Measurements from ENCODE around the gene LRRFIP1.
"Not testable (repeated sequence)": the region's sequence is repeated elsewhere in the genome, so short reads cannot be mapped to it uniquely, and the experiment has no call there.

LRRFIP1 gene

DNA sequence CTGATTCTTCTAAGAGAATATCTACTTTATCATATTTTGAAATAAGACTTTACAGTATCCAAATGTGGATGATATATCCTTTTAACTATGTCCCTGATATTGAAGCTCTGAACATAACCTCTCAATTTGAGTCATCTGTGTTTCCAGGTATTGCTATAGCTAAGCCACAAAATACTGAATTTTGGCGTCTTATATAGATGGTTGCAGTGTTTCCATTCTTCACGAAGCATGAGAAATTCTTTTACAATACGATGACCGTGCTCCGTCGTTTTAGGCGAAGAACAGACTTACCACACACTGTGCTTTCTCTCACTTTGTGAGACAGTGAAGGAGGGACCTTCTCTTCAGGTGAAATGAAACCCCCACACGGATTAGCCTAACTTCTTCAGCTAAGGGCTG, 45.3 kb downstream of the LRRFIP1 start:
- peaks cover 52% of the 10 kb centered on the region for H3K4me1 ChIP-seq (ENCODE audit: insufficient read depth, low read length)
- no peak overlapping the region for H3K9ac ChIP-seq (ENCODE audit: low read length)
- H3K27ac ChIP-seq (ENCODE audit: low read depth, low read length), result no peak overlapping the region
- H3K27me3 ChIP-seq (ENCODE audit: control insufficient read depth in 1 of 2, insufficient read depth in 2 of 2, low read length in 2 of 2), result no peaks in the 10 kb centered on the region
- no peaks in the 10 kb centered on the region for H3K36me3 ChIP-seq (ENCODE audit: insufficient read depth, low read length)
- no peaks in the 10 kb centered on the region for H3K9me3 ChIP-seq (ENCODE audit: low read length)
- H3K4me3 ChIP-seq (ENCODE audit: low read depth in 1 of 2, low read length in 2 of 2), result no peak overlapping the region

DNA sequence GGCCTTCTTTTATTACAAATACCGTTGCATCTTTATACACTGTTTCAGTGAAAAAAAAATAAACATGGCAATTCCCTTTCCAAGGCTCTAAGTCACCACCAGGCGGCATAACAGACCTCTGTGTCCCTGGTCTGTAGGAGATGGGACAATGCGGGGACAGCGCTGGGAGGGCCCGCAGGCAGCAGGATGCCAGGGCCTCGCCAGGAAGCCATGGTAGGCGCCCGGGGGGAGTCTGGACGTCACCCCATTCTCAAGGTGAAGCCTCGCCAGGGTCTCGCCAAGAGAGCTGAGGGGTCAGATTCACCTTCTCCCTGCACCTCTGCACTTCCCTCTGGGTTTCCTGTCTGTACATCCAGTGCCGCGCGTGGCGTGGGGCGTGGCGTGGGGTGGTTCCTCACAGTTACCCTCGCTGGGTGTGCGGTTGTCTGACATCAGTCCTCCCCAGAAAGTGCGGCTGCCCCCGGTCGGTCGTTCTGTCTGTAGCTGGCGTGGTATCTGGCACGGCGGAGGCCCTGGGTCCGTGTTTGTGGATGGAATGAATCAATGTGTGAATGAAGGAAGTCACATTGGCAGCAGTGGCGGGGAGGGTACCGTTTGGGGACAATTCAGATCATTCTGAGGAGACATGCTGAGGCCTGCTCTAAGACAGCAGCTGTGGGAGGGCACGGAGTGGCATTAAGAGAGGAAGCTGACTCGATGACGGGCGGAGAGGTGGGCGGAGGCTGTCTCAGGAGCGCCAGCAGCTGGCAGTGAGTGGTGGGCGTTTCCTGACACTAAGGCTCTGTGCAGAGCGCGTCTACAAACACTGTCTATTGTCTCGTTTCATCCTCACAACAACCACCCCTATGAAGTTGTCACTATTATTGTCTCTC, 46.0 kb downstream of the LRRFIP1 start:
- H3K9me3 ChIP-seq (ENCODE audit: low read length), result no peaks in the 10 kb centered on the region
- no peak overlapping the region for H3K9ac ChIP-seq (ENCODE audit: low read length)
- H3K27me3 ChIP-seq (ENCODE audit: control insufficient read depth in 1 of 2, insufficient read depth in 2 of 2, low read length in 2 of 2), result no peaks in the 10 kb centered on the region
- no peak overlapping the region for H3K27ac ChIP-seq (ENCODE audit: low read depth, low read length)
- H3K4me1 ChIP-seq (ENCODE audit: insufficient read depth, low read length), result peaks cover 57% of the 10 kb centered on the region
- no peak overlapping the region for H3K4me3 ChIP-seq (ENCODE audit: low read depth in 1 of 2, low read length in 2 of 2)
- no peaks in the 10 kb centered on the region for H3K36me3 ChIP-seq (ENCODE audit: insufficient read depth, low read length)

- peaks cover 57% of the 10 kb centered on the region for H3K4me1 ChIP-seq (ENCODE audit: insufficient read depth, low read length)
- no peaks in the 10 kb centered on the region for H3K27me3 ChIP-seq (ENCODE audit: control insufficient read depth in 1 of 2, insufficient read depth in 2 of 2, low read length in 2 of 2)
- H3K27ac ChIP-seq (ENCODE audit: low read depth, low read length), result peak overlapping the region; percentile 68
- no peaks in the 10 kb centered on the region for H3K36me3 ChIP-seq (ENCODE audit: insufficient read depth, low read length)
- H3K4me3 ChIP-seq (ENCODE audit: low read depth in 1 of 2, low read length in 2 of 2), result peak overlapping the region; percentile 10 to 57
- H3K9me3 ChIP-seq (ENCODE audit: low read length), result no peaks in the 10 kb centered on the region
- H3K9ac ChIP-seq (ENCODE audit: low read length), result peak overlapping the region; percentile 34
Observed at GRCh38 chr2:237674731-237675276, 47.4 kb downstream of the LRRFIP1 start.

- no peaks in the 10 kb centered on the region for H3K9me3 ChIP-seq (ENCODE audit: low read length)
- H3K27me3 ChIP-seq (ENCODE audit: control insufficient read depth in 1 of 2, insufficient read depth in 2 of 2, low read length in 2 of 2), result no peaks in the 10 kb centered on the region
- H3K9ac ChIP-seq (ENCODE audit: low read length), result peak overlapping the region; percentile 34
- H3K27ac ChIP-seq (ENCODE audit: low read depth, low read length), result peak overlapping the region; percentile 68
- H3K4me3 ChIP-seq (ENCODE audit: low read depth in 1 of 2, low read length in 2 of 2), result peak overlapping the region in 1 of 2 donors; percentile 57
- peaks cover 53% of the 10 kb centered on the region for H3K4me1 ChIP-seq (ENCODE audit: insufficient read depth, low read length)
- H3K36me3 ChIP-seq (ENCODE audit: insufficient read depth, low read length), result no peaks in the 10 kb centered on the region
Observed at GRCh38 chr2:237675316-237675715, 47.9 kb downstream of the LRRFIP1 start.

DNA sequence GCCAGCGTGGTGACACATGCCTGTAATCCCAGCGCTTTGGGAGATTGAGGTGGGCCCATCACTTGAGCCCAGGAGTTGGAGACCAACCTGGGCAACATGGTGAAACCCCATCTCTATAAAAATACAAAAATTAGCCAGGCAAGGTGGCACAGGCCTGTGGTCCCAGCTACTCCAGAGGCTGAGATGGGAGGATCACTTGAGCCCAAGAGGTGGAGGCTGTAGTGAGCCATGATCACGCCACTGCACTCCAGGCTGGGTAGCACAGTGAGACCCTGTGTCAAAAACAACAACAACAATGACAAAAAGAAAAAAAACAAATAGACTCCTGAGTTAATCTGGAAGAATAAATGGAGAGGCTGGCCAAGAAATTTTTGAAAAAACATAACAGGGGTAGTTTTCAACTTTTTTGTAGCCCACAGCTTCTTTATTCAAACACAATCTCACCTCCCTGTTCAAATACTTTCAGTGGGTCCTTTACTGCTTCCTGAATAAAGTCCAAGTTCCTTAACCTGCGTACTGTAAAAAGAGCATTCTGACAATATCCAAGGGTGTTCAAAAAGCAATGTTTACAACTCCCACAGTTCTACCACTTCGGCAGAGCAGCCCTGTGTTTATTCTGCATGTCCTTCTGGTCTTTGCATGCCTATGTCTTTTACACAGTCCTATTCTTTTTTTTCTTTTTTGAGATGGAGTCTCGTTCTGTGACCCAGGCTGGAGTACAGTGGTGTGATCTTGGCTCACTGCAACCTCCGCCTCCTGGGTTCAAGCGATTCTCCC, 53.5 kb downstream of the LRRFIP1 start:
- H3K9ac ChIP-seq (ENCODE audit: low read length), result no peak overlapping the region
- peak overlapping the region; percentile 24 for H3K27ac ChIP-seq (ENCODE audit: low read depth, low read length)
- H3K4me1 ChIP-seq (ENCODE audit: insufficient read depth, low read length), result peaks cover 39% of the 10 kb centered on the region
- H3K9me3 ChIP-seq (ENCODE audit: low read length), result no peaks in the 10 kb centered on the region
- no peaks in the 10 kb centered on the region for H3K36me3 ChIP-seq (ENCODE audit: insufficient read depth, low read length)
- H3K27me3 ChIP-seq (ENCODE audit: control insufficient read depth in 1 of 2, insufficient read depth in 2 of 2, low read length in 2 of 2), result no peaks in the 10 kb centered on the region
- H3K4me3 ChIP-seq (ENCODE audit: low read depth in 1 of 2, low read length in 2 of 2), result no peak overlapping the region

- H3K4me3 ChIP-seq (ENCODE audit: low read depth in 1 of 2, low read length in 2 of 2), result no peak overlapping the region
- no peaks in the 10 kb centered on the region for H3K36me3 ChIP-seq (ENCODE audit: insufficient read depth, low read length)
- no peak overlapping the region for H3K27ac ChIP-seq (ENCODE audit: low read depth, low read length)
- H3K9ac ChIP-seq (ENCODE audit: low read length), result no peak overlapping the region
- no peaks in the 10 kb centered on the region for H3K27me3 ChIP-seq (ENCODE audit: control insufficient read depth in 1 of 2, insufficient read depth in 2 of 2, low read length in 2 of 2)
- no peaks in the 10 kb centered on the region for H3K9me3 ChIP-seq (ENCODE audit: low read length)
- H3K4me1 ChIP-seq (ENCODE audit: insufficient read depth, low read length), result peaks cover 34% of the 10 kb centered on the region
Observed at GRCh38 chr2:237682151-237682550, 54.8 kb downstream of the LRRFIP1 start.

DNA sequence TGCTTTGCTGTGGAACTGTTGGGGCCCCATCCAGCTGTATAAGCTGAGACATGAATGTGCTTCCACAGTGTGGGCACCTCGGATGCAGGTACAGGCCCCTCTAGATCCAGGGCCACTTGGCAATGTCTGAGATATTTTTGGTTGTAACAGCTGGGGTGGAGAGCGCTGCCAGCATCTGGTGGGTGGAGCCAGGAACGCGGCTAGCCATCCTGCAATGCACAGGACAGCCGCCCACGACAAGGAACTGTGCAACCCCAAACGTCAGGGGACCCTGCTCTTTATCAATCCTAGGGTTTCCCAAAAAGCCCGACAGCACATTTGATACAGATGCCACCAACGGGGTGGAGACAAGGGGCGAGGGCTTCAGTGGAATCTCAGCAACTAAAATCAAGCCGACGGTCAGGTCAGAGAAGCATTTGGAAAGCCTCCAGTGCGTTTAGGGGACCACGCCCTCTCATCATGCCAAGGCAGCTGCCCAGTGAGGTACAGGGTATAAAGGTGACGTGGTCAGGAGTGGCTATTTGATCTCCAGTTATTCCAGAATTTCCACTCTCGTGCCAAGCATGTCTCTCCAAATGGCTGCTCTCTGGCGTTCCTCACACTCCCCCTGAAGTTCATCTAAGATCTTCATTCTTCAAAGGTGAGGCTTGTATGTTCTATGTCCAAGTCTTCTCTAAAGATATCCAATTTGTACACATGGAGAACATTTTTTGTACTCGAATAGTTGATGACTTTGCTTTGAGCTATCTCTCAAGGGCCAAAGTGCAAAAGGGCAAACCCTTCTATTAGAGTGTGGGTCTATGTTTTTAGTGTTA, 55.7 kb downstream of the LRRFIP1 start:
- H3K36me3 ChIP-seq (ENCODE audit: insufficient read depth, low read length), result no peaks in the 10 kb centered on the region
- H3K4me1 ChIP-seq (ENCODE audit: insufficient read depth, low read length), result peaks cover 36% of the 10 kb centered on the region
- no peaks in the 10 kb centered on the region for H3K27me3 ChIP-seq (ENCODE audit: control insufficient read depth in 1 of 2, insufficient read depth in 2 of 2, low read length in 2 of 2)
- no peak overlapping the region for H3K27ac ChIP-seq (ENCODE audit: low read depth, low read length)
- H3K9ac ChIP-seq (ENCODE audit: low read length), result no peak overlapping the region
- H3K4me3 ChIP-seq (ENCODE audit: low read depth in 1 of 2, low read length in 2 of 2), result no peak overlapping the region
- H3K9me3 ChIP-seq (ENCODE audit: low read length), result no peaks in the 10 kb centered on the region

- no peak overlapping the region for H3K4me3 ChIP-seq (ENCODE audit: low read depth in 1 of 2, low read length in 2 of 2)
- peaks cover 54% of the 10 kb centered on the region for H3K4me1 ChIP-seq (ENCODE audit: insufficient read depth, low read length)
- H3K9me3 ChIP-seq (ENCODE audit: low read length), result no peaks in the 10 kb centered on the region
- no peaks in the 10 kb centered on the region for H3K27me3 ChIP-seq (ENCODE audit: control insufficient read depth in 1 of 2, insufficient read depth in 2 of 2, low read length in 2 of 2)
- H3K36me3 ChIP-seq (ENCODE audit: insufficient read depth, low read length), result no peaks in the 10 kb centered on the region
- H3K9ac ChIP-seq (ENCODE audit: low read length), result no peak overlapping the region
- no peak overlapping the region for H3K27ac ChIP-seq (ENCODE audit: low read depth, low read length)
Observed at GRCh38 chr2:237685408-237685807, 58.0 kb downstream of the LRRFIP1 start.

DNA sequence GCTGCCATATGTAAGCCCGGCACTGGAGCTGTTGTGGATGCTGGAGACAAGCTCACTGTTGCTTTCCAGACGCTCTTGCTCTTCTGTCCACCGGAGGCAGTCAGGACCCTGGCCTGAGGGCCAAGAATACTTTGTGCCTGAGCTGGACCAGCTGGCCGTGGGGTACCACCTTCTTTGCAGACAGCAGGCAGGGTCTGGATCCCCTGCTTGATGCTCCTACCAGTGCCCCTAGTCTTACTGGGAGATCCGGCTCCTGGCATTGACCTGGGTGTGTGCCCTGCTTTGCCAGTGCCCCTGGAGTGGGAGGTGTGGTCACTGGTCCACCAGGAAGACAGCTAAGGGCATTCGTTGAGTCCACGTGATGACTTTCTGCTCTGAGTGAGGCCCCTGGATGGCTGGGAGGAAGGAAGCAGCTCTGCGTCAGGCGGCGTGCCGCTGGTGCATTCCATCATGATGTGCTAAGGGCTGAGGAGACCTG, 59.3 kb downstream of the LRRFIP1 start:
- Histone ChIP-seq H3K27ac (ENCODE audit: low read depth, low read length) (no peak overlapping the region), H3K9me3 (ENCODE audit: low read length) (no peaks in the 10 kb centered on the region), H3K4me3 (ENCODE audit: low read depth in 1 of 2, low read length in 2 of 2) (no peak overlapping the region), H3K27me3 (ENCODE audit: control insufficient read depth in 1 of 2, insufficient read depth in 2 of 2, low read length in 2 of 2) (no peaks in the 10 kb centered on the region), H3K9ac (ENCODE audit: low read length) (no peak overlapping the region), H3K36me3 (ENCODE audit: insufficient read depth, low read length) (no peaks in the 10 kb centered on the region), H3K4me1 (ENCODE audit: insufficient read depth, low read length) (peaks cover 53% of the 10 kb centered on the region)

DNA sequence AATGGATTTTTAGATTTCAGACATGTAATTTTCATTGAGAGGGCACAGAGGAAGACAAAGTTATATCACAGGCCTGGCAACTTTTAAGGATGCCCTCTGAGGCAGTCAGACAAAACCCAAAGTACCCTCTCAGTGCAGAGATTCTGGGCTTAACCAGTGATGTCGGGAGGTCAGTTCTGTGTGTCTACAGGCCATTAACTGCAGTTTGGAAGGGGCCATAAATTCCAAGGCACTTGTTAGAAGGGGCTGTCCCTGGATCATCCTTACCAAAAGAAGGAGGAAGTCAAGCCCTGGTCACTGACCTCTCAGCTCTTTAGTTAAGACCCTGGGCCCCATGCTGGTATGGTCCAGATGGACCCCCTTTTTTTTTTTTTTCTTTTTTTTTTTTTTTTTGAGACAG, 60.7 kb downstream of the LRRFIP1 start:
- H3K9ac ChIP-seq (ENCODE audit: low read length), result peak overlapping the region; percentile 50
- H3K27me3 ChIP-seq (ENCODE audit: control insufficient read depth in 1 of 2, insufficient read depth in 2 of 2, low read length in 2 of 2), result no peaks in the 10 kb centered on the region
- no peak overlapping the region for H3K4me3 ChIP-seq (ENCODE audit: low read depth in 1 of 2, low read length in 2 of 2)
- H3K4me1 ChIP-seq (ENCODE audit: insufficient read depth, low read length), result peaks cover 41% of the 10 kb centered on the region
- H3K9me3 ChIP-seq (ENCODE audit: low read length), result no peaks in the 10 kb centered on the region
- no peaks in the 10 kb centered on the region for H3K36me3 ChIP-seq (ENCODE audit: insufficient read depth, low read length)
- peak overlapping the region; percentile 61 for H3K27ac ChIP-seq (ENCODE audit: low read depth, low read length)

GRCh38 chr2:237688541-237688940, 61.2 kb downstream of the LRRFIP1 start:
- peaks cover 43% of the 10 kb centered on the region for H3K4me1 ChIP-seq (ENCODE audit: insufficient read depth, low read length)
- not testable (repeated sequence) for H3K9ac ChIP-seq (ENCODE audit: low read length); H3K4me3 ChIP-seq (ENCODE audit: low read depth in 1 of 2, low read length in 2 of 2)

More at GRCh38 chr2:237688541-237688940, 61.2 kb downstream of the LRRFIP1 start:
- H3K27me3 ChIP-seq (ENCODE audit: control insufficient read depth in 1 of 2, insufficient read depth in 2 of 2, low read length in 2 of 2); H3K9me3 ChIP-seq (ENCODE audit: low read length); H3K36me3 ChIP-seq (ENCODE audit: insufficient read depth, low read length): not testable (repeated sequence)
- H3K27ac ChIP-seq (ENCODE audit: low read depth, low read length), result peak overlapping the region; percentile 28
